ENCODE results near the gene GPR68.
"Not testable (repeated sequence)": the region's sequence is repeated elsewhere in the genome, so short reads cannot be mapped to it uniquely, and the experiment has no call there.

The GPR68 gene

DNA sequence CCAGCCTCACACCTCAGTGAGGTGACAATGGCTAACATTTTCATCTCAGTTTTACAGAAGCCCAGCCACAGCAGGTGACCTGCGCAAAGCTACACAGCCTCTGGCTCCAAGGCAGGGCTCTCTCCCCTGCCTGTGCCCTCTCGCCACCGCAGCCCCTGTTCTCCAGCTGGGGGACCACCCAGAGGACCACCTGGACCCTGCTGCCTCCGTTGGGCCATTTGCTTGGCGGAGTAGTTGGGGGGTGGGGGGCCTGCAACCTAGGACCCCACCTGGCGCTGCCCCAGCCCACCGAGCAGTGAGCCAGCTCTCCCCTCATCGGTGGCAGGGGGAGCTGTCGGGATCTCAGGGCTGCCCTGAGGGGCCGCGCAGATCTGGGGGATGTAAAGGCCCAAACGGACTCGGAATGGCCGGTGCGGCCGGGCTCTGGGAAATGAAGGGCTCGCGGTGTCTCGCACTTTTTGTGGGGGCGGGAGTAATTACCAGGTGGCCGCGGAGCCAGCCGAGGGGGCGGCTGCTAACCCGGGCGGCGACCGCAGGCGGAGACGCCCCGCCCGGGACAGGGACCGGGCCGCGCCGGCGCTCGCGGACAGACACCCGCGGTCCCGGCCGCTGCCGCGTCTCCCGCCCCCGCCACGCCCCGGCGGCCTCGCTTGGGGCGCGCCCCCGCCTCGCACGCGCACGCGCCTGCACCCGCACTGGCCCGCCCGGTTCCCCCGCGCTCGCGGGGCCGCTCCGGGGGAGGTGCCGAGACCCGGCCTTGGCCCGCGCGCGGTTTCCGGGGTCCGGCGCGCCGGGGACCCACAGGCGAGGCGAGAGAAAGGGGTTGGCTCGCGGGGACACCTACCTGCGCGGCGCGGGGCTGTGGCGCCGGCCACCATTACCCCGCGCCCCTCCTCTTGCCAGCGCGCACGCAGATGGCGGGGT is 8.6 kb upstream of the GPR68 start:
- Histone ChIP-seq H3K4me3 (no peak overlapping the region; the same call in 1 of the 2 replicates), H3K27ac (no peak overlapping the region), H3K9ac (ENCODE audit: insufficient read length) (no peak overlapping the region), H3K9me3 (ENCODE audit: low read depth, low read length) (no peaks in the 10 kb centered on the region), H3K36me3 (ENCODE audit: insufficient read depth, low read length) (no peaks in the 10 kb centered on the region)
- no peak for TF ChIP-seq POLR2AphosphoS5 (IDR thresholded peaks at IDR 0.05; ENCODE audit: borderline replicate concordance, low read depth, low read length)
- no peak for TF ChIP-seq EZH2 (IDR thresholded peaks at IDR 0.05)
- TF ChIP-seq FOXP2 (optimal IDR thresholded peaks at IDR 0.05; ENCODE audit: control extremely low read depth, extremely low read length, insufficient read depth), result no peak
- no peak for DNase-seq (ENCODE audit: low read depth, low spot score)

DNA sequence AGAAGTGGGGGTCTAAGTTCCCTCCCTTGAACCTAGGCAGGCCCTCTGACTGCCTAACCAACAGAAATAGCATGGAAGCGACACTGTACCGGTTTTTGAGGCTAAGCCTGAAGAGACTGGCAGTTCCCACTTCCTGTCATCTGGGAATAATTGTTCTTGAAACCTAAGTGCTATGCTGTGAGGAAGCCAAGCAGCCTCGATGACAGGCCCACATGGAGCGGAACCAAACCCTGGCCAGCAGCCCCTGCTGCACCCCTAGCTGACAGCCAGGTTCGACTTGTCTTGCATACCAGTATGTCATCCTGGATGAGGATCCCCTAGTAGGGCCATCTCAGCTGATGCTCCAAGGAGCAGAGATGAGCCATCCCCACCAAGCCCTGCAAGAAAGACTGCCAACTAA is 6.4 kb upstream of the GPR68 start:
- no peak overlapping the region for H3K27ac ChIP-seq
- no peaks in the 10 kb centered on the region for H3K9me3 ChIP-seq (ENCODE audit: low read depth, low read length)
- no peaks in the 10 kb centered on the region for H3K36me3 ChIP-seq (ENCODE audit: insufficient read depth, low read length)
- H3K4me3 ChIP-seq, result no peak overlapping the region
- TF ChIP-seq EZH2 (IDR thresholded peaks at IDR 0.05) (no peak), FOXP2 (optimal IDR thresholded peaks at IDR 0.05; ENCODE audit: control extremely low read depth, extremely low read length, insufficient read depth) (no peak), POLR2AphosphoS5 (IDR thresholded peaks at IDR 0.05; ENCODE audit: borderline replicate concordance, low read depth, low read length) (no peak)
- H3K9ac ChIP-seq (ENCODE audit: insufficient read length), result no peak overlapping the region
- DNase-seq (ENCODE audit: low read depth, low spot score), result no peak

DNA sequence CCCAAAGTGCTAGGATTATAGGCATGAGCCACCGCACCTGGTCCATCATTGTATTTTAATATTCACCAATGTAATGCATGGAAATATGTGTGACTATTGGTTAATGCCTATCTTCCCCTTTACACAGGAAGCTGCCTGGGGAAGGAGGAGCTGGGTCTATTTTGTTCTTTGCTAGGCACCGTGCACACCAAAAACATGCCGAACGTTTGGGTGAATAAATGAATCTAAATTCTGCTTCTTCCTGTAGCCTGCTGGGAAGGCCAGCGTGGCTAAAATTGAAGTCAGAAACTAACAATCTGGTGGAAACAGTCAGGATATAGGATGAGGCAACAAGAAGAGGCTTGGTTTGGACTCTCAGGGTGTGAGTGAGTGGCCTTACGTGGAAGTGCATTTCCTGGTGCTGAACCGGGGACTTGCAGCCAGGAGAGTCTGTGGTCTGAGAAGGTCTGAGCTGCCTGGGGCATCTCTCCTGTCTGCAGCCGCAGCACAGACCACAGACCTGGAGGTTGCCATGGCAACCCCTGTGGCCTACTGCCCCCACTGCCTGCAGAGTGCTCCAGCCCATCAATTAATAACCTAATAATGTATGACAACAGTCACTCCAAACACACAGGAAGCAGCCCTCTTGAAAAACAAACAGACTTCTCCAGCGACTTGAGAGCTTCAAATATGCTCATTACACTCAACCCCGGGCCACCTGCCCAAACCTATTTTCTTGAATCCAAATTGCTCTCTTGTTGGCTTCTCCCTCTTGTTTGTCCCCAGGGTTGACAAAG is 5.5 kb upstream of the GPR68 start:
- no peak for TF ChIP-seq POLR2AphosphoS5 (IDR thresholded peaks at IDR 0.05; ENCODE audit: borderline replicate concordance, low read depth, low read length)
- Histone ChIP-seq H3K9me3 (ENCODE audit: low read depth, low read length) (no peaks in the 10 kb centered on the region), H3K4me3 (no peak overlapping the region), H3K27ac (no peak overlapping the region), H3K36me3 (ENCODE audit: insufficient read depth, low read length) (no peaks in the 10 kb centered on the region), H3K9ac (ENCODE audit: insufficient read length) (no peak overlapping the region)
- DNase-seq (ENCODE audit: low read depth, low spot score), result no peak

DNA sequence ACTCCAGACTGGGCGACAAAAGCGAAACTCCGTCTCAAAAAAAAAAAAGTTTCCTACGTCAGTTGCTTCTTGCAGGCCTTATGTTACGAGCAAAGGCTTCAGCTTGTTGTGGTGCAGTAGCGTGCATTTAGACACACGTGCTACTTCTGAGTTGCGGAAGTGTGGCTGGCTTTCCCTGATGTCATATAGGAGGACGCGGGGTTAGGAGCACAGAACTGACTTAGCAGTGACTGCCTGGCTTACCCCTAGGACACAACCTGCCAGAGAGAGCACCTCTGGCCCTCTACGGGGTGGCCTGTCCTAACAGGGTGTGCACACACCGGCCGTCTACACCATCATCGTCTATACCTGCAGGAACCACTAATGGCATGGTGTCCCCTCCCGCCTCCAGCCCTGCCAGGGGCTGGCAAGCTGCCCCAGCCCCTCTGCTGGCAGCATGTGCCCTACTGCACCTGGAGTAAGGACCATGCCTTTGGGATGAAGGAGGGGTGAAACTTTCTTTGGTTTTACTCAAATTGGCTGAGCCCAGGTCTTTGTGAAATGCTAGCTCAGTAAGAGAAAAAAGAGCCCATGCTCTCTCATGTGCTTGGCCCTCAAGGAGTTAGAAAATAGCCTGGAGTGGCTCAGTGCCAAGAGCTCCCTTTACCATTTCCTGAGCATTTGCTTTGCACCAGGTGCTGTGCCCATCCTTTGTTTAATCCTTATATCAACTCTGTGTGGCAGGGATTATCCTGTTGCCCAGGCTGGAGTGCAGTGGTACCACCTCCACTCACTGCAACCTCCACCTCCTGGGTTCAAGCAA is 1.7 kb upstream of the GPR68 start:
- TF ChIP-seq EZH2 (IDR thresholded peaks at IDR 0.05) (no peak), FOXP2 (optimal IDR thresholded peaks at IDR 0.05; ENCODE audit: control extremely low read depth, extremely low read length, insufficient read depth) (no peak), POLR2AphosphoS5 (IDR thresholded peaks at IDR 0.05; ENCODE audit: borderline replicate concordance, low read depth, low read length) (no peak)
- H3K9me3 ChIP-seq (ENCODE audit: low read depth, low read length), result no peaks in the 10 kb centered on the region

DNA sequence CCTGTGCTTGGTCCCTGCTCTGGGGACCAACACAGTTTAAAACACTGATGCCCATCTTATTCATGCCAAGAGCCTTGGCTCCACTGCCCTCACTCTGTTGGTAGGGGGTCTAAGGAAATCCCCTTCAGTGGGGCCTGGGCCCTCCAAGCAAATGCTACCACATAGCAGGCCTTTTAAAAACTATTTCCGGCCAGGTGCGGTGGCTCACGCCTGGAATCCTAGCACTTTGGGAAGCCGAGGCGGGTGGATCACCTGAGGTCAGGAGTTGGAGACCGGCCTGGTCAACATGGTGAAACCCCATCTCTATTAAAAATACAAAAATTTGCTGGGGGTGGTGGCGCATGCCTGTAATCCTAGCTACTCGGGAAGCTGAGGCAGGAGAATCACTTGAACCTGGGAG is 1.1 kb upstream of the GPR68 start:
- not testable (repeated sequence) for H3K4me3 ChIP-seq; H3K9me3 ChIP-seq (ENCODE audit: low read depth, low read length); DNase-seq (ENCODE audit: low read depth, low spot score); H3K36me3 ChIP-seq (ENCODE audit: insufficient read depth, low read length); H3K27ac ChIP-seq; H3K9ac ChIP-seq (ENCODE audit: insufficient read length)

More for the DNA sequence above, 1.7 kb upstream of the GPR68 start:
- no peak for DNase-seq (ENCODE audit: low read depth, low spot score)
- H3K27ac ChIP-seq, result no peak overlapping the region
- no peak overlapping the region for H3K4me3 ChIP-seq
- H3K36me3 ChIP-seq (ENCODE audit: insufficient read depth, low read length), result no peaks in the 10 kb centered on the region
- no peak overlapping the region for H3K9ac ChIP-seq (ENCODE audit: insufficient read length)

DNA sequence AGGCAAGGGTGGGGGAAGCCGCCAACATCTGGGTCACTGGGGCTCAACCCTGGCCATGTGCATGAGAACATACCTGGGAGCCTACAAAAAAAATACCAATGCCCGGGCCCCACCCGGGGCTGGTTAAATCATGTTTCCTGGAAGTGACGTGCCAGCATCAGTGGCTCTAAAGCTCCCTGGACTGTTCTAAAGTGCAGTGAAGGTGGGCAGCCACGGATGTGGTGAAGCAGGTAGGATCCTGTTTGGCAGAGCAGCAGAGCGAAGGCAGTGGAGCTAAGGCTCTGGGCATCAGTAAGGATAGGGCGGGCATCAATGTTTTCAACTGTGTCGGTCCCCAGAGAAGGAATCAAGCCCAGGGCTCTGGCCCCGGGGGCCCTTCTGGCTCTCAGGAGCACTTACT is 525 bp upstream of the GPR68 start:
- DNase-seq (ENCODE audit: low read depth, low spot score), result no peak
- Histone ChIP-seq H3K36me3 (ENCODE audit: insufficient read depth, low read length) (no peaks in the 10 kb centered on the region), H3K27ac (no peak overlapping the region), H3K9me3 (ENCODE audit: low read depth, low read length) (no peaks in the 10 kb centered on the region), H3K9ac (ENCODE audit: insufficient read length) (no peak overlapping the region), H3K4me3 (no peak overlapping the region)
- TF ChIP-seq FOXP2 (optimal IDR thresholded peaks at IDR 0.05; ENCODE audit: control extremely low read depth, extremely low read length, insufficient read depth) (no peak), EZH2 (IDR thresholded peaks at IDR 0.05) (no peak), POLR2AphosphoS5 (IDR thresholded peaks at IDR 0.05; ENCODE audit: borderline replicate concordance, low read depth, low read length) (no peak)

DNA sequence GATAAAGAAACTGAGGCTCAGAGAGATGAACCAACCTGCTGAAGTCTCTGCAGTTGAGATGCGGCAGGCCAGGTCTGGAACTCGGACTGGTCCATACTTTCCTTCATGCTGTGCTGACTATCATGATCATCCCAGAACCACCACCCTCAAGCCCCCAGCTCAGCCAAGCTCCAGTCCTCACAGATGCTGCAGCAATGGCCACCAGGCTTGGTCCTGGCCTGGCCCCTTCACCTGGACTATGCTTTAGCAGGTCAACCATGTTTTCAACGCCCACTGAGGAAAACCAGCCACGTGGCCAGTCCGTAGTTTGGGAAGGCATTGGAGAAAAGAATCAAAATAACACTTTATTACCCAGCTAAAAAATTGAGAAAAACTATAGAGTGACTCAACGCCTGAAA is 1.4 kb downstream of the GPR68 start:
- H3K36me3 ChIP-seq (ENCODE audit: insufficient read depth, low read length), result no peaks in the 10 kb centered on the region
- no peak overlapping the region for H3K4me3 ChIP-seq
- DNase-seq (ENCODE audit: low read depth, low spot score), result no peak
- H3K9me3 ChIP-seq (ENCODE audit: low read depth, low read length), result no peaks in the 10 kb centered on the region
- no peak overlapping the region for H3K27ac ChIP-seq
- no peak for TF ChIP-seq POLR2AphosphoS5 (IDR thresholded peaks at IDR 0.05; ENCODE audit: borderline replicate concordance, low read depth, low read length)
- TF ChIP-seq EZH2 (IDR thresholded peaks at IDR 0.05), result no peak
- no peak for TF ChIP-seq FOXP2 (optimal IDR thresholded peaks at IDR 0.05; ENCODE audit: control extremely low read depth, extremely low read length, insufficient read depth)
- no peak overlapping the region for H3K9ac ChIP-seq (ENCODE audit: insufficient read length)

DNA sequence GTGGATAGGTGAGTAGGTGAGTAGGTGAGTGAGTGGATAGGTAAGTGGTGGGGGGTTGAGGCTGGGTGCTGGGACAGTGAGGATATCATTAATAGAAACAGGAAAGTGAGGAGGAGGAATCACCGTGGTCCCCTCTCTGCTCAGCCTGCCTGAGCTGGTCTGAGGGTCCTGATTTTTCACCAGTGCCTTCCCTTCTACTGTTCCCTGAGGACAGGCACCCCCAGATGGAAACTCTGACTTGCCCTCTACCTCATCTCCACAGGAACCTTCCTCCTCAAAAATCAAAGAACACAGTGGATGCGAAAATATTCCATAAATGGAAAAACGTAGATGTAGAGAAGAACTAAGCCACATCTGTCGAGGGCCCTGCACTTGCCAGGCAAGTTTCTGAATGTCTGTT is 1.9 kb downstream of the GPR68 start:
- no peak for TF ChIP-seq FOXP2 (optimal IDR thresholded peaks at IDR 0.05; ENCODE audit: control extremely low read depth, extremely low read length, insufficient read depth)
- no peak for TF ChIP-seq POLR2AphosphoS5 (IDR thresholded peaks at IDR 0.05; ENCODE audit: borderline replicate concordance, low read depth, low read length)
- TF ChIP-seq EZH2 (IDR thresholded peaks at IDR 0.05), result no peak
- Histone ChIP-seq H3K27ac (no peak overlapping the region), H3K9me3 (ENCODE audit: low read depth, low read length) (no peaks in the 10 kb centered on the region), H3K4me3 (no peak overlapping the region), H3K36me3 (ENCODE audit: insufficient read depth, low read length) (no peaks in the 10 kb centered on the region), H3K9ac (ENCODE audit: insufficient read length) (no peak overlapping the region)
- no peak for DNase-seq (ENCODE audit: low read depth, low spot score)
